ENCODE data around the gene GTPBP1.

DNA sequence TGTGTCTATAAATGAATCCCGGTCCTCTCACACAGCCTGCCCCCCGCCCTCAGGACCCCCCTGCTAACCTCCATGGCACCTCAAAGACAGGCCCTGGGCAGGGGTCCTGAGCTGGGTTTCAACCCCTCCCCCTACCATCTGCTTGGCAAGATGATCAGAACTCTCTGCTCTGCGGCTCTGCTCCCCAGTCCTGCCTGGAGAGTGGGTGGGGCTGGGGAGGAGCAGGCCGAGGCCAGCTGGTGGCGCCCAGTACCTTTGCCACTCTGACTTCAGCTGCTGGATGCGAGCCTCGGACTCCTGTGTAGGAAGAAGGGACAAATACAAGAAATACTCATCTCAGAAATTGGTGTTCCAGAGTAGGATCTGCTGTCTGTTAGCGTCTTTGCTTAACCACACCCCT, 35.0 kb downstream of the GTPBP1 start:
- TF ChIP-seq, protein P1, sequence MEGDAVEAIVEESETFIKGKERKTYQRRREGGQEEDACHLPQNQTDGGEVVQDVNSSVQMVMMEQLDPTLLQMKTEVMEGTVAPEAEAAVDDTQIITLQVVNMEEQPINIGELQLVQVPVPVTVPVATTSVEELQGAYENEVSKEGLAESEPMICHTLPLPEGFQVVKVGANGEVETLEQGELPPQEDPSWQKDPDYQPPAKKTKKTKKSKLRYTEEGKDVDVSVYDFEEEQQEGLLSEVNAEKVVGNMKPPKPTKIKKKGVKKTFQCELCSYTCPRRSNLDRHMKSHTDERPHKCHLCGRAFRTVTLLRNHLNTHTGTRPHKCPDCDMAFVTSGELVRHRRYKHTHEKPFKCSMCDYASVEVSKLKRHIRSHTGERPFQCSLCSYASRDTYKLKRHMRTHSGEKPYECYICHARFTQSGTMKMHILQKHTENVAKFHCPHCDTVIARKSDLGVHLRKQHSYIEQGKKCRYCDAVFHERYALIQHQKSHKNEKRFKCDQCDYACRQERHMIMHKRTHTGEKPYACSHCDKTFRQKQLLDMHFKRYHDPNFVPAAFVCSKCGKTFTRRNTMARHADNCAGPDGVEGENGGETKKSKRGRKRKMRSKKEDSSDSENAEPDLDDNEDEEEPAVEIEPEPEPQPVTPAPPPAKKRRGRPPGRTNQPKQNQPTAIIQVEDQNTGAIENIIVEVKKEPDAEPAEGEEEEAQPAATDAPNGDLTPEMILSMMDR (conservative IDR thresholded peaks at IDR 0.05) = no peak
- no peak for TF ChIP-seq ZFX (IDR thresholded peaks at IDR 0.05)
